ENCODE data around the gene PRKG1.

GRCh38 chr10:51029172-51029641, 45.1 kb upstream of the PRKG1 start:
- TF ChIP-seq, protein P1, sequence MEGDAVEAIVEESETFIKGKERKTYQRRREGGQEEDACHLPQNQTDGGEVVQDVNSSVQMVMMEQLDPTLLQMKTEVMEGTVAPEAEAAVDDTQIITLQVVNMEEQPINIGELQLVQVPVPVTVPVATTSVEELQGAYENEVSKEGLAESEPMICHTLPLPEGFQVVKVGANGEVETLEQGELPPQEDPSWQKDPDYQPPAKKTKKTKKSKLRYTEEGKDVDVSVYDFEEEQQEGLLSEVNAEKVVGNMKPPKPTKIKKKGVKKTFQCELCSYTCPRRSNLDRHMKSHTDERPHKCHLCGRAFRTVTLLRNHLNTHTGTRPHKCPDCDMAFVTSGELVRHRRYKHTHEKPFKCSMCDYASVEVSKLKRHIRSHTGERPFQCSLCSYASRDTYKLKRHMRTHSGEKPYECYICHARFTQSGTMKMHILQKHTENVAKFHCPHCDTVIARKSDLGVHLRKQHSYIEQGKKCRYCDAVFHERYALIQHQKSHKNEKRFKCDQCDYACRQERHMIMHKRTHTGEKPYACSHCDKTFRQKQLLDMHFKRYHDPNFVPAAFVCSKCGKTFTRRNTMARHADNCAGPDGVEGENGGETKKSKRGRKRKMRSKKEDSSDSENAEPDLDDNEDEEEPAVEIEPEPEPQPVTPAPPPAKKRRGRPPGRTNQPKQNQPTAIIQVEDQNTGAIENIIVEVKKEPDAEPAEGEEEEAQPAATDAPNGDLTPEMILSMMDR (conservative IDR thresholded peaks at IDR 0.05; ENCODE audit: low read length), result no peak
- no peak for TF ChIP-seq EZH2phosphoT487 (IDR thresholded peaks at IDR 0.05; ENCODE audit: borderline replicate concordance)

Measured in Loucy (cell line).